GM12878 (cell line): ENCODE data around the gene AGBL1. TPM values are rescaled to one million over a fixed set of nuclear protein-coding genes. Genes with fewer than 3 reads are reported as not detected.

ENCODE experiments used
- ATAC-seq: fragments of 200-7000 bp; cut with Tn5 transposase; 3 replicates; pipeline ENCODE4 v1.9.1; 2020; ENCODE audit warnings: mild to moderate bottlenecking, moderate library complexity
- BruUV-seq: library from RNA; stranded (reverse); fragments of 400-500 nt; replicated peaks from 2 replicates; lab custom pipeline; 2021; lab: Mats Ljungman, UMichigan
- CTCF ChIA-PET: fragments of 300-600 bp; sonication (Branson Sonifier 250); formaldehyde crosslinking; extraction: SDS; loops from one replicate; lab custom pipeline; 2021; ENCODE audit warnings: inconsistent platforms; lab: Yijun Ruan, JAX
- POLR2A ChIA-PET: fragments of 350-600 bp; formaldehyde crosslinking; extraction: SDS; loops from one replicate; lab custom pipeline; 2021; ENCODE audit warnings: inconsistent platforms; lab: Charles Lee
- RAD21 ChIA-PET: fragments of 300-600 bp; sonication (Branson Sonifier 250); formaldehyde crosslinking; loops from one replicate; lab custom pipeline; 2023; ENCODE audit warnings: antibody characterized with exemption; ENCODE audit not compliant: unreplicated experiment; lab: Charles Lee
- SMC1A ChIA-PET: fragments of 300-600 bp; sonication (Branson Sonifier 250); formaldehyde crosslinking; loops from one replicate; lab custom pipeline; 2023; ENCODE audit not compliant: unreplicated experiment, uncharacterized antibody; lab: Charles Lee
- DNase-seq: peaks from one replicate; pipeline ENCODE4 v3.0.0-alpha.2; 2011; ENCODE audit warnings: low read depth, low spot score
- FAIRE-seq: peaks from 3 replicates; lab custom pipeline; 2011; peaks lifted over from hg19 to GRCh38; lab: Jason Lieb, UNC
- H2AFZ ChIP-seq: 2 replicates; pipeline ENCODE4 v1.6.0; 2011; ENCODE audit warnings: low read depth, low read length, control low read depth; ENCODE audit not compliant: control insufficient read depth
- H3K27ac ChIP-seq: 2 replicates; pipeline ENCODE4 v1.5.1; 2011; ENCODE audit warnings: control low read depth; ENCODE audit not compliant: control insufficient read depth, insufficient read depth
- H3K27me3 ChIP-seq, 2 experiments: replicated peaks in 1 of 2; 2 replicates each; pipeline versions ENCODE4 v1.6.0 to v1.6.1; 2011; ENCODE audit warnings: low read length in 1 of 2; ENCODE audit not compliant: control insufficient read depth in 2 of 2, insufficient read depth in 2 of 2
- H3K36me3 ChIP-seq, 2 experiments: 2 replicates each; pipeline ENCODE4 v1.5.1; 2011; ENCODE audit warnings: low read length in 1 of 2; ENCODE audit not compliant: control insufficient read depth in 2 of 2, insufficient read depth in 2 of 2
- H3K4me1 ChIP-seq: 2 replicates; pipeline ENCODE4 v1.6.1; 2011; ENCODE audit warnings: mild to moderate bottlenecking, low read length, moderate library complexity, mixed read lengths; ENCODE audit not compliant: control insufficient read depth, insufficient read depth
- H3K4me2 ChIP-seq: 2 replicates; pipeline ENCODE4 v1.6.0; 2011; ENCODE audit warnings: control low read depth; ENCODE audit not compliant: control insufficient read depth, insufficient read depth
- H3K4me3 ChIP-seq: fragments of 200-600 bp; sonication (generic); 2 replicates; pipeline ENCODE4 v1.5.1; 2016
- H3K79me2 ChIP-seq: 2 replicates; pipeline ENCODE4 v1.6.0; 2011; ENCODE audit warnings: low read length; ENCODE audit not compliant: control insufficient read depth, insufficient read depth
- H3K9ac ChIP-seq: 2 replicates; pipeline ENCODE4 v1.8.0; 2011; ENCODE audit warnings: low read length, control low read depth, mixed read lengths; ENCODE audit not compliant: control insufficient read depth, insufficient read depth
- H3K9me3 ChIP-seq: replicated peaks from 3 replicates; pipeline ENCODE4 v1.5.1; 2011; ENCODE audit warnings: mild to moderate bottlenecking, low read length; ENCODE audit not compliant: control insufficient read depth, insufficient read depth
- H4K20me1 ChIP-seq: 2 replicates; pipeline ENCODE4 v1.6.0; 2011; ENCODE audit not compliant: control insufficient read depth, insufficient read depth
- CEBPB ChIP-seq, 2 experiments: fragments of 150-350 bp in 1 of 2; IDR thresholded peaks; 2 replicates each; pipeline ENCODE4 v1.6.1; 2012 to 2014; ENCODE audit warnings: low read depth in 2 of 2, low read length in 2 of 2, borderline replicate concordance in 1 of 2, inconsistent platforms in 1 of 2
- CTCF ChIP-seq, 3 experiments: IDR thresholded peaks in 2 of 3; conservative IDR thresholded peaks in 1 of 3; 2 replicates each; pipeline ENCODE4 v1.5.1; 2011; ENCODE audit warnings: low read depth in 3 of 3, low read length in 3 of 3, mild to moderate bottlenecking in 3 of 3, control low read depth in 2 of 3, moderate library complexity in 2 of 3, inconsistent platforms in 1 of 3, mixed read lengths in 1 of 3; ENCODE audit not compliant: control insufficient read depth in 2 of 3, insufficient read depth in 1 of 3; ENCODE audit errors: extremely low read depth in 1 of 3
- E2F8 ChIP-seq: fragments of 450-650 bp; IDR thresholded peaks from 2 replicates; pipeline ENCODE4 v1.6.1; 2018; ENCODE audit warnings: mild to moderate bottlenecking, low read depth, moderate library complexity; ENCODE audit not compliant: partially characterized antibody
- IRF5 ChIP-seq: fragments of 450-650 bp; IDR thresholded peaks from 2 replicates; pipeline ENCODE4 v1.6.1; 2017; ENCODE audit warnings: borderline replicate concordance
- NRF1 ChIP-seq: conservative IDR thresholded peaks from 2 replicates; pipeline ENCODE4 v1.6.1; 2011; ENCODE audit warnings: mild to moderate bottlenecking, low read depth, low read length, improper control_type of control experiment
- PBX3 ChIP-seq: IDR thresholded peaks from 2 replicates; pipeline ENCODE4 v1.6.1; 2011; ENCODE audit warnings: mild to moderate bottlenecking, low read depth, low read length, moderate library complexity; ENCODE audit not compliant: insufficient replicate concordance
- RAD21 ChIP-seq: IDR thresholded peaks from 2 replicates; pipeline ENCODE4 v1.6.1; 2011; ENCODE audit warnings: mild to moderate bottlenecking, low read depth, low read length, moderate library complexity; ENCODE audit not compliant: insufficient read depth
- RAD51 ChIP-seq: fragments of 450-650 bp; IDR thresholded peaks from 2 replicates; pipeline ENCODE4 v1.6.1; 2016; ENCODE audit warnings: moderate library complexity, mild to moderate bottlenecking, inconsistent platforms
- RFX5 ChIP-seq: IDR thresholded peaks from 2 replicates; pipeline ENCODE4 v1.6.1; 2011; ENCODE audit warnings: low read depth, low read length, improper control_type of control experiment
- SMC3 ChIP-seq: IDR thresholded peaks from 2 replicates; pipeline ENCODE4 v1.6.1; 2011; ENCODE audit warnings: low read length, improper control_type of control experiment, borderline replicate concordance
- SREBF2 ChIP-seq: IDR thresholded peaks from 2 replicates; pipeline ENCODE4 v1.6.1; 2012; ENCODE audit warnings: mild to moderate bottlenecking, low read length
- STAT3 ChIP-seq: IDR thresholded peaks from 2 replicates; pipeline ENCODE4 v1.6.1; 2011; ENCODE audit warnings: low read depth, low read length, improper control_type of control experiment
- ZNF274 ChIP-seq: IDR thresholded peaks from one replicate; pipeline ENCODE4 v1.8.0; 2011; ENCODE audit not compliant: insufficient read length, insufficient read depth
- ZZZ3 ChIP-seq: IDR thresholded peaks from 2 replicates; pipeline ENCODE4 v1.6.1; 2011; ENCODE audit warnings: low read depth; ENCODE audit not compliant: control insufficient read depth, insufficient read length
- WGBS: methylation state at CpG from one replicate; pipeline ENCODE4 v1.1.6; 2016; ENCODE audit warnings: low lambda C conversion rate; ENCODE audit not compliant: insufficient replicate concordance, insufficient coverage; ENCODE audit errors: missing lambda C conversion rate; 5-methylcytosine and 5-hydroxymethylcytosine counted together
- in situ Hi-C: fragments of 300-500 bp; cut with MboI; formaldehyde crosslinking; loops from 9 replicates; pipeline ENCODE4 v1.14.3; 2018; ENCODE audit warnings: mixed read lengths
- intact Hi-C: fragments of 100-400 bp; cut with micrococcal nuclease; formaldehyde crosslinking; loops from one replicate; pipeline ENCODE4 v1.14.2; 2022; ENCODE audit not compliant: unreplicated experiment
- polyA plus RNA-seq, 11 experiments: library from polyadenylated mRNA; depleted of rRNA in 4 of 11; unstranded in 6 of 11; stranded (reverse) in 5 of 11; fragments of >200 nt; fragmentation: Nextera tagmentation in 4 of 11; fragmentation: Illumina TruSeq in 1 of 11; extraction: Ambion mirVana in 4 of 11; extraction: Trizol in 1 of 11; gene quantifications; 1 replicate in 1 of 11; 2 replicates in 10 of 11; pipeline versions ENCODE4 v1.2.1 to v1.2.3, GENCODE V29; 2011 to 2016; ENCODE audit warnings: inconsistent platforms in 2 of 11, missing spikeins in 2 of 11, low read depth in 1 of 11
- total RNA-seq, 4 experiments: library from RNA; depleted of rRNA in 3 of 4; stranded (reverse); fragments of >200 nt in 3 of 4; fragmentation: Illumina TruSeq in 1 of 4; extraction: Trizol in 1 of 4; gene quantifications; 2 replicates each; pipeline versions ENCODE4 v1.2.1 to v1.2.3, GENCODE V29; 2013 to 2021

AGBL1 gene
- total and polyA plus RNA-seq, 10 of the 15 experiments (the other 5 are each of a cell fraction or from before 2014, with no cell fraction given): not detected

DNA sequence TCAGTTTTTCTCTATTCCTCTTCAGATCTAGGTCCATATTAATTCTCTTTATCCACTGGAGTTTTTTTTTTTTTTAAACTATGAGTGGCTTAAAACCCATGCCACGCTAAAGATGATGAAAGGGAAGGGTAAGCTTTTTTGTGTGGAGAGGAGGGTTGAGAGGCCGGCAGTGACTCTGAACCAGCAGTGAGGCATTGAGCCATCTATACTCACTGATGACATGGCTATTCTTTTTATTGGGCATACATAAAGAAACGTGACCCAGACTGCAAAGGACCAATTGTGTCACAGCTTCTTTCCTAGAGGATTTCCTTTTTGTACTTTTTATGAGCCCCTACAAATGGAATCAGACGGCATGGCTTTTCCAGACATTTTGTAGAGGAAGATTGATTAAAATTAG, 662.2 kb downstream of the AGBL1 start (continued):
- no peak for TF ChIP-seq IRF5
- TF ChIP-seq, all 136 proteins: peak for 0

DNA sequence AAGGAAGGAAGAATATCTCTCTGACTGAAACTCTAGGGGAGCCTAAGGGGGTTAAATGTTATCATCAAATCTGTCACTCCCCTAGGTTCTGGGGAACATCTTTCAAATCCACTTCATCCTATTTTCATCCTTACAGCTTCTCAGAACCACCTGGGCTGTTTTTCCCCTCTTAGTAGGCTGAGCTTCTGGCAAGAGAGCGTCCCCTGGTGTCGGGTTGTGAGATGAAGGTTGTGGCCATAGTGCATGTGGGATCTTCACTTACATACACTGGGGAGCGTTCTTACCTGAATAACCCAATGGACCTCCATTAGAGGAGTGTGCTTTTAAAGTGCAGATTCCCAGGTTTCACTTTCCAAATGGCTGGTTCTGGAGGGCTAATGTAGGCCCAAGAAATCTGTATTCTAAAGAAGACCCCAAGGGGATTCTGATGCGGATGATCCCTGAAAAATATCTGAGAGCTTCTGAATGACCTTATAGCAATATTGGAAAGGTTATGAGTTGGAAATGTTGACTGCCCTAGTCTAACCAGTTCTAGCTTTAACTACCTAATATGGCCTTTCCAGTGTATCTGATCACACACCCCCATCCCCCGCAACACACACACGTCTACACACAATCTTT, 663.7 kb downstream of the AGBL1 start:
- no TSS peak for BruUV-seq
- no peaks in the 10 kb centered on the region for H4K20me1 ChIP-seq
- no peak overlapping the region for H3K9ac ChIP-seq
- no peaks in the 10 kb centered on the region for H3K9me3 ChIP-seq
- ChIA-PET RAD21 (interaction anchor here (0.9 to 1.8 kb wide), 5 partner anchors 13 to 885 kb away, joined by 3 to 7 read pairs (median 4); no protein-coding TSS in a partner anchor), SMC1A (interaction anchor here (0.8 to 3.4 kb wide), 6 partner anchors 11 to 889 kb away, joined by 3 to 28 read pairs (median 4); no protein-coding TSS in a partner anchor), POLR2A (no interaction called here), CTCF (interaction anchor here (0.6 to 3.8 kb wide), 18 partner anchors 10 to 906 kb away, joined by 3 to 41 read pairs (median 4); no protein-coding TSS in a partner anchor)
- no peak for ATAC-seq
- no peak overlapping the region for H3K4me2 ChIP-seq
- H3K79me2 ChIP-seq: no peaks in the 10 kb centered on the region
- H3K36me3 ChIP-seq: no peaks in the 10 kb centered on the region
- no peak overlapping the region for H2AFZ ChIP-seq
- H3K27ac ChIP-seq: no peak overlapping the region
- FAIRE-seq: no peak
- H3K4me3 ChIP-seq: no peak overlapping the region
- in situ Hi-C loops (loop anchor here (5.0 kb wide), 1 partner anchor 886 kb away; no protein-coding TSS in a partner anchor), intact Hi-C loops (loop anchor here (2.0 to 10.0 kb wide), 3 partner anchors 511 to 885 kb away; no protein-coding TSS in a partner anchor)
- H3K4me1 ChIP-seq: no peaks in the 10 kb centered on the region
- 35% methylated on average over 6 of the region's 6 CpGs for WGBS
- DNase-seq: no peak
- H3K27me3 ChIP-seq: no peaks in the 10 kb centered on the region
- TF ChIP-seq RAD51 (no peak), CTCF (IDR thresholded peaks at IDR 0.05 in 2 of 3, conservative IDR thresholded peaks at IDR 0.05 in 1 of 3; ENCODE audit: control insufficient read depth in 2 of 3, extremely low read depth in 1 of 3, insufficient read depth in 1 of 3, low read depth in 3 of 3, low read length in 3 of 3) (peak; percentile 40 to 48 (median 43); a peak in 5 of 6 replicates), ZZZ3 (no peak), CEBPB (IDR thresholded peaks at IDR 0.05; ENCODE audit: borderline replicate concordance in 1 of 2, low read depth in 2 of 2, low read length in 2 of 2) (no peak), SMC3 (peak; percentile 72; the same call in 1 of the 2 replicates), RFX5 (no peak), SREBF2 (no peak), RAD21 (peak; percentile 49), NRF1 (no peak), ZNF274 (no peak), STAT3 (no peak), E2F8 (no peak), PBX3 (no peak)
